Nephron progenitor cell (in vitro differentiated cells): Measurements from ENCODE around the gene IFI44L.
A peak's percentile ranks its signal among the peaks of the same experiment; 100 is the strongest.

ENCODE experiments used
- DNase-seq: peaks from one replicate; pipeline ENCODE4 v3.0.0; 2021
- H3K27ac Mint-ChIP-seq: 2 replicates; pipeline ENCODE4 v1.8.0; 2021; ENCODE audit warnings: mild to moderate bottlenecking, moderate library complexity, mixed read lengths
- H3K27me3 Mint-ChIP-seq: 2 replicates; pipeline ENCODE4 v1.8.0; 2021; ENCODE audit warnings: mild to moderate bottlenecking, low read depth, mixed read lengths; ENCODE audit not compliant: poor library complexity
- H3K36me3 Mint-ChIP-seq: 2 replicates; pipeline ENCODE4 v1.8.0; 2021; ENCODE audit warnings: low read depth, mixed read lengths
- H3K4me1 Mint-ChIP-seq: 2 replicates; pipeline ENCODE4 v1.8.0; 2021; ENCODE audit warnings: mixed read lengths
- H3K4me3 Mint-ChIP-seq: 2 replicates; pipeline ENCODE4 v1.8.0; 2021; ENCODE audit warnings: mild to moderate bottlenecking, moderate library complexity, mixed read lengths
- H3K9me3 Mint-ChIP-seq: 2 replicates; pipeline ENCODE4 v1.8.0; 2021; ENCODE audit warnings: mild to moderate bottlenecking, moderate library complexity, mixed read lengths
- TF ChIP-seq, protein P1 (sequence below): fragments of 200-600 bp; sonication (generic); IDR thresholded peaks from 2 replicates; pipeline ENCODE4 v1.5.0; 2021; ENCODE audit warnings: antibody characterized with exemption

The IFI44L gene

DNA sequence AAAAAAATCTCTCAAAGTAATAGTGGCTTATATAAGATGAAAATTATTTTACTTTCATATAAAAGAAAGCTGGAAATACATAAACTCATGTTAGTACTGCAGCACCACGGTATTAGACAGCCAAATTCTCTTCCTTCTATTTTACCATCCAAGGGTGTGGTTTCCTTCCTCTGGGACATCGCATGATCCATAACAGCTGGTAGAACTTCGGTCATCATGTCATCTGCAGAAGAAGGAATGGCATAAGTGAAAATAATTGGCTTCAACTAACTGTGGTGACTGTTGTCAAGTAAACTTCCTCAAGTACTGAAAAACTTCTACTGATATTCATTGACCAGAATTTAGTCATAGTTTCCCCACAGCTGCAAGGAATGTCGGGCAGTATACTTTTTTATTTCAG lies 28.3 kb upstream of the IFI44L start:
- Mint-ChIP-seq H3K4me3 (no peak overlapping the region), H3K4me1 (no peaks in the 10 kb centered on the region), H3K36me3 (no peaks in the 10 kb centered on the region), H3K9me3 (peaks cover 6% of the 10 kb centered on the region), H3K27ac (no peak overlapping the region), H3K27me3 (no peaks in the 10 kb centered on the region)
- no peak for DNase-seq
- TF ChIP-seq, protein P1, sequence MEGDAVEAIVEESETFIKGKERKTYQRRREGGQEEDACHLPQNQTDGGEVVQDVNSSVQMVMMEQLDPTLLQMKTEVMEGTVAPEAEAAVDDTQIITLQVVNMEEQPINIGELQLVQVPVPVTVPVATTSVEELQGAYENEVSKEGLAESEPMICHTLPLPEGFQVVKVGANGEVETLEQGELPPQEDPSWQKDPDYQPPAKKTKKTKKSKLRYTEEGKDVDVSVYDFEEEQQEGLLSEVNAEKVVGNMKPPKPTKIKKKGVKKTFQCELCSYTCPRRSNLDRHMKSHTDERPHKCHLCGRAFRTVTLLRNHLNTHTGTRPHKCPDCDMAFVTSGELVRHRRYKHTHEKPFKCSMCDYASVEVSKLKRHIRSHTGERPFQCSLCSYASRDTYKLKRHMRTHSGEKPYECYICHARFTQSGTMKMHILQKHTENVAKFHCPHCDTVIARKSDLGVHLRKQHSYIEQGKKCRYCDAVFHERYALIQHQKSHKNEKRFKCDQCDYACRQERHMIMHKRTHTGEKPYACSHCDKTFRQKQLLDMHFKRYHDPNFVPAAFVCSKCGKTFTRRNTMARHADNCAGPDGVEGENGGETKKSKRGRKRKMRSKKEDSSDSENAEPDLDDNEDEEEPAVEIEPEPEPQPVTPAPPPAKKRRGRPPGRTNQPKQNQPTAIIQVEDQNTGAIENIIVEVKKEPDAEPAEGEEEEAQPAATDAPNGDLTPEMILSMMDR = no peak

DNA sequence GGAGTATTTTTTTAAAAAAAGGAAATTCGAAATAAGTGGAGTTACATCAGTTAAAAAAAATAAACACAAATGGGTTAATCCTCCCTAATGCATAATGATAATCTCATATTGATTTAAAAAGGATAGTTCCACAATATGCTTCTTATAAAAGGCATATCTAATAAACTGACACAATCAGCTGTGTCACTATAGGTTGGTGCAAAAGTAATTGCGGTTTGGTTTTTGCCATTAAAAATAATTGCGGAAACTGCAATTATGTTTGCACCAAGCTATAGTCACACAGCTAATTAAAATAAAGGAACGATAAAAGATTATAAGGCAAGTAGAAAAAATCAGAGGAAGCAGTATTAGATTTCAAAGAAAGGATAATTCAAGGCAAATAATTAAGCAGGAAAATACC lies 21.0 kb upstream of the IFI44L start:
- no peak overlapping the region for H3K27ac Mint-ChIP-seq
- H3K4me1 Mint-ChIP-seq = no peaks in the 10 kb centered on the region
- TF ChIP-seq, protein P1 = no peak
- H3K4me3 Mint-ChIP-seq = no peak overlapping the region
- H3K9me3 Mint-ChIP-seq = no peaks in the 10 kb centered on the region
- peaks cover 3% of the 10 kb centered on the region for H3K27me3 Mint-ChIP-seq
- no peak for DNase-seq
- no peaks in the 10 kb centered on the region for H3K36me3 Mint-ChIP-seq

DNA sequence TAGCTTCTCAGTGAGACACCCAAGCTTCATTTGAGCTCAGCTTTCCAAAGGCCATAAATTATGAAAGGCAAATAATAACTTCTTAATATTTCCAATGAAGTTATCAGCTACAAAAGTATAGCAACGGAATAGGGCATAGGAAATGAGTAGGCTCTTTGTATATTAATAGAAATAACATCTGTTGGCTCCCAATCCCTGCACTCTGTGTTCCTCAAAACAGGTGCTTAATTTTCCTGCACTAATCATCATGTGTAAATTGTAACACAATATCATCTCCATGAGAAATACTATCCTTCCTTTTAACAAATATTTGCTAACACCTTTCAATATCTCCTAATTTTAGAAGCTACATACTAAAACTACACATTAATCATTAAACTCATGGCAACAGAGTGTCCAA lies 19.2 kb upstream of the IFI44L start:
- DNase-seq = no peak
- H3K9me3 Mint-ChIP-seq = no peaks in the 10 kb centered on the region
- no peak overlapping the region for H3K4me3 Mint-ChIP-seq
- no peaks in the 10 kb centered on the region for H3K36me3 Mint-ChIP-seq
- TF ChIP-seq, protein P1 = no peak
- peaks cover 3% of the 10 kb centered on the region for H3K27me3 Mint-ChIP-seq
- H3K4me1 Mint-ChIP-seq = peaks cover 2% of the 10 kb centered on the region
- no peak overlapping the region for H3K27ac Mint-ChIP-seq

- TF ChIP-seq, protein P1 = no peak
- Mint-ChIP-seq H3K9me3 (no peaks in the 10 kb centered on the region), H3K36me3 (no peaks in the 10 kb centered on the region), H3K4me1 (peaks cover 6% of the 10 kb centered on the region), H3K27ac (no peak overlapping the region), H3K4me3 (no peak overlapping the region), H3K27me3 (peaks cover 3% of the 10 kb centered on the region)
- no peak for DNase-seq
These were observed 17.0 kb upstream of the IFI44L start for GRCh38 chr1:78603206-78603605.

DNA sequence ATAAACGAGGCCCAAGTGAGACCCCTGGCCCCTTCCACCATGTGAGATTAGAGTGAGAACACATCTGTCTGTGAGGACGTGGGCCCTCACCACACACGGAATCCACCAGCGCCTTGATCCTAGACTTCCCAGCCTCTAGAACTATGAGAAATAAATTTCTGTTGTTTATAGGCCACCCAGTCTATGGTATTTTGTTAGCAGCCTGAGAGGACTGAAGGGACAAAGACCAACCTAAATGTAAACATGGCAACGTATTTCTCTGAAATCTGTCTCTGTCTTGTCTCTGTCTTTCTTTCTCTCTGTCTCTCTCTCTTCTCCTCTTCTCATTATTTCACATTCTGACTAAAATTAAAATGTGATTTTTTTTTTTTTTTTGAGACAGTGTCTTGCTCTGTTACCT lies 15.6 kb upstream of the IFI44L start:
- Mint-ChIP-seq H3K36me3 (no peaks in the 10 kb centered on the region), H3K4me3 (no peak overlapping the region), H3K27ac (no peak overlapping the region), H3K4me1 (peaks cover 6% of the 10 kb centered on the region), H3K9me3 (no peaks in the 10 kb centered on the region), H3K27me3 (no peaks in the 10 kb centered on the region)
- TF ChIP-seq, protein P1 = no peak
- DNase-seq = no peak

DNA sequence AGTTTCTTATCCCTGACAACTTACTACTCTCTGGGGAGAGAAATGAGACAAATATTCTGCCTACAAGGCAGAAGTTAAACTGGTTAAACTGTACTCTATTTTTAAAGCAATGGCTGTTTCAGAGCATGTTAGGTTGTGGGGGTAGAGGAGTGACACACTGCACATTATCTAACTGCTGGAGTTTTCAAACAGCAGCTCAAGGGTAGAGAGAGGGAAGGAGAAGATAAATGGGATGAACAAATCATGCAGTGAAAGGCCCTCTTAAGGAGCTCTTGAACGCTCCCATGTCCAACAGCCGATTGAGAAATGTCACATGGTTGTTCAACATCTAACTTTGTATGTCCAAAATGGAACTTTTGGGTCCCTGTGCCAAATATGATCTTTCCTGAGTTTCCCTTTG lies 14.0 kb upstream of the IFI44L start:
- H3K36me3 Mint-ChIP-seq = no peaks in the 10 kb centered on the region
- H3K9me3 Mint-ChIP-seq = no peaks in the 10 kb centered on the region
- H3K4me3 Mint-ChIP-seq = no peak overlapping the region

More for the DNA sequence above, 14.0 kb upstream of the IFI44L start:
- Mint-ChIP-seq H3K27me3 (no peaks in the 10 kb centered on the region), H3K4me1 (peaks cover 6% of the 10 kb centered on the region), H3K27ac (peak overlapping the region; percentile 86)
- TF ChIP-seq, protein P1 = no peak
- no peak for DNase-seq
